HG03469 (cell line): Measurements from ENCODE around the gene CALN1.
"Not testable (repeated sequence)": the region's sequence is repeated elsewhere in the genome, so short reads cannot be mapped to it uniquely, and the experiment has no call there.

Source experiments
- ATAC-seq: cut with Tn5 transposase; IDR thresholded peaks from one replicate; pipeline ENCODE4 v1.9.1; 2021; ENCODE audit warnings: mild to moderate bottlenecking, moderate library complexity, moderate number of reproducible peaks; ENCODE audit not compliant: unreplicated experiment

CALN1 gene

GRCh38 chr7:71768450-71768849, 643.7 kb downstream of the CALN1 start:
- ATAC-seq, result no peak

DNA sequence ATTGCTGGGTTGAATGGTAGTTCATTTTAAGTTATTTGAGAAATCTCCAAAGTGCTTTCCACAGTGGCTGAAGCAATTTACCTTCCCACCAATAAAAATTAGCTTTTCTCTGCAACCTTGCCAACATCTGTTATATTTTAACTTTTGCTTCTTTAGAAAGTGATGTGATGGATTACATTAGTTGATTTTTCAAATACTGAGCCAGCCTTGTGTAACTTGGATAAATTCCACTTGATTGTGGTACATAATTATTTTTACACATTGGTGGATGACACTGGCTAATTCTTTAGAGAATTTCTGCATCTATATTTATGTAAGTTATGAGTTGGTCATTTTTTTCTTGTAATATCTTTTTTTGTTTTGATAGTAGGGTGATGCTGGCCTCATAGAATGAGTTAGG, 646.1 kb downstream of the CALN1 start:
- ATAC-seq, result no peak

- ATAC-seq, result no peak
These were observed 650.8 kb downstream of the CALN1 start for GRCh38 chr7:71761336-71761735.

DNA sequence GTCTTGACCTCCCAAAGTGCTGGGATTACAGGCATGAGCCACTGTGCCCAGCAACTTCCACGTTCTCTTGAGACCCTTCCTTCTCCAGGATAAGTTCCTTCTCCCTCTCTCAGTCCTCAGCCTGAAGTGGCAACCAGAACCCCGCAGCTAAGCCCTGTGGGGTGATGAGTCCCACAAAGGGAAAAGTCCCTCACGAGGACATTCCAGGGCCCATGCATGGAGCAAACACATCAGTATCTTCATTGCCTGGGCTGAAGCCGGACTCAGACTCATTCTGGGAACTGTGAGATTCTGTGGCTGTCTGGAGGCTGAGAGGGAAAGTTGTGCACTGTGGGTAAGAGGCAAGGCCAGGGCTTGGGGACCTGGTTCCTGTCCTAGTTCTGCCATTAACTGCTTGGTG, 657.3 kb downstream of the CALN1 start:
- no peak for ATAC-seq

- no peak for ATAC-seq
These were observed 658.0 kb downstream of the CALN1 start for GRCh38 chr7:71753956-71754664.

GRCh38 chr7:71753236-71753635, 658.9 kb downstream of the CALN1 start:
- no peak for ATAC-seq

GRCh38 chr7:71752171-71752935, 659.8 kb downstream of the CALN1 start:
- no peak for ATAC-seq

GRCh38 chr7:71750290-71750689, 661.8 kb downstream of the CALN1 start:
- no peak for ATAC-seq

- ATAC-seq, result no peak
These were observed 666.1 kb downstream of the CALN1 start for GRCh38 chr7:71746006-71746405.

- ATAC-seq, result no peak
These were observed 672.0 kb downstream of the CALN1 start for GRCh38 chr7:71740174-71740560.

- ATAC-seq, result no peak
These were observed 672.5 kb downstream of the CALN1 start for GRCh38 chr7:71739520-71740173.

GRCh38 chr7:71737931-71738540, 674.1 kb downstream of the CALN1 start:
- not testable (repeated sequence) for ATAC-seq

DNA sequence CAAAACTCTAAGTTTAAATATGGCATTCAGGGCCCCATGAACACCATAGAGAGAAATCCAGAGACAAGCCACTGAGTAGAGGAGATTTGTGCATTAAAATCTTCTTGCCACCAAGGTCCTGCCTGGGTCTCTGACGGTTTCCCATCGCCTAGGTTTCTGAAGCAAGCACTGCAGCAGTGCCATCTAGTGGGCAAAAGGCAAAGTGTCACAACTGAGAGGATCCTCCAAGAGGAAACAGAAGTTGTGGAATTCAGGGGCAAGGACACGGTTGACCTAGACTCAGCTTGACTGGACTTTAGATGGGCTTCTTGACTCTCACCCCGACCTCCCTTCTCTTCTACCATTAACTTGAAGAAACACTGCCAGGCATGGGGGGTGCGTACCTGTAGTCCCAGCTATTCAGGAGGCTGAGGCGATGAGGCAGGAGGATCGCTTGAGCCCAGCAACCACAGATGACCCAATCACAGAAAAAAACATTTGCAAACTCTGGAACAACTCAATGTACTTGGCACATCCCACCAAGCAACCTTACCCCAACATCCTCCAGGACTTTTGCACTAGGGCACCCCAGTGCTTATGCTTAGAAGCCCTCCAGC, 676.1 kb downstream of the CALN1 start:
- no peak for ATAC-seq

- no peak for ATAC-seq
These were observed 678.8 kb downstream of the CALN1 start for GRCh38 chr7:71733107-71733870.

DNA sequence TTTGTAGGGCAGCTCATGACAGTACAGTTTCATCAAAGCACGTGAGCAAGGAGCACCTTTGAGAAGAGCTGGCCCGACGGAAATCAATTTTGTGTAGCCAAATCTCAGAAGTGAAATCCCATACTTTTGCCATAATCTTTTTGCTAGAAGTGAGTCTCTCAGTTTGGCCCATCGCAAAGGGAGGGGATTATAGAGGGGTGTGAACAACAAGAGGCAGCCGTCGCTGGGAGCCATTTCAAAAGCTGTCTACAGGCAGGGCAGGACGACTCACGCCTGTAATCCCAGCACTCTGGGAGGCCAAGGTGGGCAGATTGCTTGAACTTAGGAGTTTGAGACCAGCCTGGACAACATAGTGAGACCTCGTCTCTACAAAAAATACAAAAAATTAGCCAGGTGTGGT, 680.4 kb downstream of the CALN1 start:
- no peak for ATAC-seq
